ENCODE data around the gene TRIM14.

DNA sequence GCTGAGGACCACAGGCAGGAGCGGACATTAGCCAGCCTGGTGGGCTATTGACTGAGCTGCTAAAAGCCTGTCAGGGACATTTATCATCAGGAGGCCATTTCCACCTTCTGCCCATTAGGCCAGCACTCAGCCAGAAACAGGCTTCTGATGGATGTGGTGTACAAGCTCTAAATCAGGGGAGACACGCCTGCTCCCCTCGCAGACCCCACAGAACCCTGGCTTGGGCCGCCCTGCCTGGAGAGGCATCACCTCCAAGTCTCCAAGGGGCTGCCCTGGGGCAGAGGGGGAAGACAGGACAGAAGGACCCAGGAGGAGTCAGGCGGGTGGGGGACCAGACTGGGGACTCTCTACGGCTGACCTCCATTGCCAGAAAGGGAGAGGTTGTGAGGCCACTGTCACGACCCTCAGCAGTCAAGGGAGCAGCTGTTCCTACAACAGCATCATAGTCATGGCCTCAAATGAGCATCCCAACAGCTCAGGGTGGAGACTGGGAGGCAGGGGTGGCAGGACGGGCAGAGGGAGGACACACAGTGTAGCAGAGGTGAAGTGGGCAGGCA is 24.0 kb upstream of the TRIM14 start:
- TF ChIP-seq, protein P1, sequence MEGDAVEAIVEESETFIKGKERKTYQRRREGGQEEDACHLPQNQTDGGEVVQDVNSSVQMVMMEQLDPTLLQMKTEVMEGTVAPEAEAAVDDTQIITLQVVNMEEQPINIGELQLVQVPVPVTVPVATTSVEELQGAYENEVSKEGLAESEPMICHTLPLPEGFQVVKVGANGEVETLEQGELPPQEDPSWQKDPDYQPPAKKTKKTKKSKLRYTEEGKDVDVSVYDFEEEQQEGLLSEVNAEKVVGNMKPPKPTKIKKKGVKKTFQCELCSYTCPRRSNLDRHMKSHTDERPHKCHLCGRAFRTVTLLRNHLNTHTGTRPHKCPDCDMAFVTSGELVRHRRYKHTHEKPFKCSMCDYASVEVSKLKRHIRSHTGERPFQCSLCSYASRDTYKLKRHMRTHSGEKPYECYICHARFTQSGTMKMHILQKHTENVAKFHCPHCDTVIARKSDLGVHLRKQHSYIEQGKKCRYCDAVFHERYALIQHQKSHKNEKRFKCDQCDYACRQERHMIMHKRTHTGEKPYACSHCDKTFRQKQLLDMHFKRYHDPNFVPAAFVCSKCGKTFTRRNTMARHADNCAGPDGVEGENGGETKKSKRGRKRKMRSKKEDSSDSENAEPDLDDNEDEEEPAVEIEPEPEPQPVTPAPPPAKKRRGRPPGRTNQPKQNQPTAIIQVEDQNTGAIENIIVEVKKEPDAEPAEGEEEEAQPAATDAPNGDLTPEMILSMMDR (IDR thresholded peaks at IDR 0.05): no peak
- no peak for TF ChIP-seq POLR2A (IDR thresholded peaks at IDR 0.05)

Measured in vagina (tissue), 2 donors.